Measurements from ENCODE around the gene UGGT1.
A peak's percentile ranks its signal among the peaks of the same experiment; 100 is the strongest.
"Not testable (repeated sequence)": the region's sequence is repeated elsewhere in the genome, so short reads cannot be mapped to it uniquely, and the experiment has no call there.

Gene UGGT1

DNA sequence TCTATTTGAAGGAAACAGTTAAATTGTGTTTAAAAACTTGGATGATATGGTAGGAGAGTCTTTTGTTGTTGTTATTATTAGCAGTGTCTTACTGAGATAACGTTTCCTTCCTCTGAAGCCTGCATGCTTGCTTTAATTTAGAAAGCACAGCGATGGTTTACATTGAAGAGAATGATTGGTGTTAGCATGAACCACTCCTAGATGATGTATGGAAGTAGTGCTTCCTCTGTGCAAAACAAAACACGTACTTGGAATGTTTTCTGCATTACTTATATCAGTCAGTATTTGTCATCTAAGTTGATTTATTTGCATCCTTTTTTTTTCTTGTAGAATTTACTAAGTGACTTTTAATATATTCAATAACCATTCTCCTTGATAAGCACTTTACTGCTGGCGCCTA lies 89.0 kb downstream of the UGGT1 start:
- Mint-ChIP-seq H3K9me3 (no peaks in the 10 kb centered on the region), H3K4me3 (no peak overlapping the region), H3K27ac (no peak overlapping the region), H3K27me3 (no peaks in the 10 kb centered on the region), H3K4me1 (no peaks in the 10 kb centered on the region)
- ATAC-seq (no peak), DNase-seq (no peak)

DNA sequence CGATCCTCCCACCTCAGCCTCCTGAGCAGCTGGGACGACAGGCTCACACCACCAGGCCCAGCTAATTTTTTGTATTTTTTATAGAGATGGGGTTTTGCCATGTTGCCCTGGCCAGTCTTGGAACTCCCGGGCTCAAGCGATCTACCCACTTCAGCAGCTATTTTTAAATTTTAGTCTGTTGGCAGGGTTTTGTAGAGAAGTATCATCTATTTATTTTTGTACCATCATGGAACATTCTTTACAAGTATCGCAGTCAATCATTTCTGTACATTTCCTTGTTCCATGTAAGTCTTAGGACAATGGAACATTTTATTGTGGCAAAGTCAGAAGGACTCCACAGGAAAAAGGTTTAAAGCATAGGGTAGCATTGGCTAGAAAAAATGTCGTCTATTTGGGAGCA lies 94.6 kb downstream of the UGGT1 start:
- H3K9me3 Mint-ChIP-seq, result no peaks in the 10 kb centered on the region
- no peak for DNase-seq
- no peaks in the 10 kb centered on the region for H3K27me3 Mint-ChIP-seq
- no peak for ATAC-seq
- no peak overlapping the region for H3K4me3 Mint-ChIP-seq
- H3K27ac Mint-ChIP-seq, result no peak overlapping the region
- no peaks in the 10 kb centered on the region for H3K4me1 Mint-ChIP-seq

DNA sequence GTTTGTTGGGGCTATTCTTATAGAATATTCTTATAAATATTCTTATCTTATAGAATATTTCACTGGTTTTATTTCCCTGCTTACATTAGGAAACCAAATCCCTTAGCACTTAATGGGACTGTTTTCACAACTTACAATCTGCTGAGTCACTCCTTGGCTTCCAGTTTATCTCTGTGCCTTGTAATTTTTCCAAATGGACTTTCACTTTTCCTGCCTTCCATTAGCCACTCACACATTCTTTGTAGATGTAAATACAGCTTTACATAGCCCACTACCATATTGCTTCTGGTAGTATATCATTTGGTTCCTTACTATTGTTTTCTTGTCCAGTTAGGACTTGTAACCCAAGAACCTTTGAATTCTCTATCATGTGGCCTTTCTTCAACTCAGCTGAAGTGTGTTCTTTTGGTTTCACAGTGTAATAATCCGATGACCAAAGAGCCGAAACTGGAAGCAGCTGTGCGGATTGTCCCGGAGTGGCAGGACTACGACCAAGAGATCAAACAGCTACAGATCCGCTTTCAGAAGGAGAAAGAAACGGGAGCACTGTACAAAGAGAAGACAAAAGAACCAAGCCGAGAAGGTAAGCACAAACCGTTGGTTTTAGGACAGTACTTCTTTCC lies 96.1 kb downstream of the UGGT1 start:
- no peaks in the 10 kb centered on the region for H3K27me3 Mint-ChIP-seq
- H3K4me3 Mint-ChIP-seq, result no peak overlapping the region
- H3K9me3 Mint-ChIP-seq, result no peaks in the 10 kb centered on the region
- no peak for ATAC-seq
- no peak overlapping the region for H3K27ac Mint-ChIP-seq
- H3K4me1 Mint-ChIP-seq, result no peaks in the 10 kb centered on the region
- DNase-seq, result no peak

DNA sequence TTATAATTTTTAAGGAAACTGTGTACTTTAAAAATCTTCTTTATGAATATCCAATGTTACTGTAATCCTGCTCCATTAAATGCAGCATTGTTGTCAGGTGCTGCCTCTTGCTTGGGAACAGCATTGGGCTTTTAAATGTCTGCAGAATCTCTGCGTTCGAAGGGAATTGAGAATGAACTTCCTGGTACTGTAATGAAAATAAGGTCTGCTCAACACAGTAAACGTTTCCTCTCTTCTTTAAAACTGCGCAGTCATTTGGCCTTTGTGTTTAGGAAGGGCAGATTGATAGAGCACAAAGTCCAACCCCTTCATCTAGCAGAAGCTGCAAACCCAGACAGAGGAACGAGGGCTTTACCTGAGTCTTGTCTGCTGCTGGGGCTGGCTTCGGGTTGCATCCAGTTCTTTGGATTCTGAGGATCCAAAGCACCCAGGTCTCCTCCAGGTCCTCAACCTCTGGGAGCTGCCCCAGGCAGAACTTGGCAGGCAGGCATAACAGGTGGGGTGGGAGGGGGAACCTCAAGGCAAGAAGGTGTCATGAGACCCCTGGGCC lies 104.5 kb downstream of the UGGT1 start:
- H3K4me1 Mint-ChIP-seq, result peaks cover 31% of the 10 kb centered on the region
- no peak overlapping the region for H3K27ac Mint-ChIP-seq
- H3K9me3 Mint-ChIP-seq, result no peaks in the 10 kb centered on the region
- no peaks in the 10 kb centered on the region for H3K27me3 Mint-ChIP-seq
- peak; percentile 41 for ATAC-seq
- no peak overlapping the region for H3K4me3 Mint-ChIP-seq
- DNase-seq, result no peak

DNA sequence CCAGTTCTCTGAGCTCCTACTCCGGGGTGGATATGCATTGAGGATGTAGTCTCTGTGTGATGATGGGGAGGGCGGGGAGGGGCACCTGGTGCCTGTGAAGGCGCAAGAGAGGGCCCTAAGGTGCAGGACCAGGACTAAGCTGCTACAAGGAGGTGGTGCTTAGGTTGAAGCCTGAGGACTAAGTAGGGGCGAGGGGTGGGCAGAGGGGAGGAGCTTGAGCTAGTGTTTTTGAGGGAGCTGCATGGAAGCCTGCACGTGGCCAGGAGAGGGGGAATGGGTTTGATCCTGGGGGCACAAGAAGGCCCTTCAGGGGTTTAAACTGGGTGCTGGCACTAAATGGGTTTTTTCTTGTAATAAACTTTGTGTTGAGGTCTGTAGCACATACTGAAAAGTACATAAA lies 105.0 kb downstream of the UGGT1 start:
- H3K4me1 Mint-ChIP-seq, result peaks cover 31% of the 10 kb centered on the region
- DNase-seq (no peak), ATAC-seq (peak; percentile 37)
- no peaks in the 10 kb centered on the region for H3K27me3 Mint-ChIP-seq
- H3K9me3 Mint-ChIP-seq, result no peaks in the 10 kb centered on the region
- H3K4me3 Mint-ChIP-seq, result peak overlapping the region; percentile 24 to 37
- H3K27ac Mint-ChIP-seq, result no peak overlapping the region

DNA sequence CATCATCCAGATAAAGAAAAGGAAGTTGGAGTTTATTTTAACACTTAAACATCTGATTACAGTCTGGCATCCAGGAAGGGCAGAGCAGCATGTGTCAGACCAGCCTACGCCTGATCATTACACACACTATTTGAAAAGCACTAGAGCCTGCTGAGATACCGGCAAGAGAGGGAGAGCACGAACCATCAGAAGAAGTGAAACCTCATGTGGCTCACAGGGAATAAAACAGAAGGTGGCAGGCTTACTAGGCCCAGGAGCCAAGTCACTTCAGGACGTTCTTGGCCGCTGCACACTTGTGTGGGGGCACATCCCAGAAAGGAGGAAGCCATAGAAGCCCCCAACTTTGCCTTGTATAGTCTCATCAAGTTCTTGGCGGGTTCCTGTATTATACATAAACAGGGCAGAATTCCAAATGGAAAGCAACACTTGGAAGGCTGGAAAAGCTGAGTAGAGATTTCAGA lies 105.5 kb downstream of the UGGT1 start:
- peak; percentile 71 for ATAC-seq
- DNase-seq, result no peak

DNA sequence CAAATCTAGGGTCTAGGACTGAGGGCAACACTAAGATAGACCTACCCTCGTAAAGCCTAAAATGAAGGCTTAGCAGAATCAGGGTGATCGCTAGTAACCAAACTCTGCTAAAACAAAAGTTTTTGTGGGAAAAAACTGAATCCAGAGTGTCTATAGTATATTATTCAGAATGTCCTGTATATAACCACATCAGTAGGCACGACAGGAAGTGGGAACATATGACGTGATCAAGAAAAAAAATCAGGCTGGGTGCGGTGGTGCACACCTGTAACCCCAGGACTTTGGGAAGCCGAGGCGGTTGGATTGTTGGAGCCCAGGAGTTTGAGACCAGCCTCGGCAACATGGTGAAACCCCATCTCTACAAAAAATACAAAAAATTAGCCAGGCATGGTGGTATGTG lies 106.1 kb downstream of the UGGT1 start:
- DNase-seq (no peak), ATAC-seq (peak; percentile 45)
- peak overlapping the region in 1 of 2 donors; percentile 7 for H3K27ac Mint-ChIP-seq

More for the DNA sequence above, 105.5 kb downstream of the UGGT1 start:
- H3K27me3 Mint-ChIP-seq, result no peaks in the 10 kb centered on the region
- peak overlapping the region; percentile 5 to 37 for H3K4me3 Mint-ChIP-seq
- H3K9me3 Mint-ChIP-seq, result no peaks in the 10 kb centered on the region
- H3K27ac Mint-ChIP-seq, result peak overlapping the region in 1 of 2 donors; percentile 7
- peaks cover 31% of the 10 kb centered on the region for H3K4me1 Mint-ChIP-seq

DNA sequence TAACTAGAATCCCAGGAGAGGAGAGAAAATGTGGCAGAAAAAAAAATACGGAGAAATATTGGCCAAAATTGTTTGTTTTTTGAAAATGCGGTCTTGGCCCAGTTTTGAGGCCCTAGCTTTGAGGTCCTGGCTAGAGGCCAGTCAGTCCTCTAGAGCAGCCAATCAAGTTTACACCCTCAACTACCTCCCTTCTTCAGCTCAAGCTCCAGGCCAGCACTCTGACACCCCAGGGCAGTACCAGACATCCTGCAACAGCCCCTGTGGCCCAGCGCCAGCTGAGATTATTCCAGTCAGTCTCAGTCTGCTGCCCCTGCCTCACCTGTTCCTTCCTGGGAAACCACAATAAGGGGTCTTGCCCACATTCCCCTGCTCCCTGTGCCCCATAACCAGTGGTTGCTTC lies 107.7 kb downstream of the UGGT1 start:
- Mint-ChIP-seq H3K4me1 (peaks cover 31% of the 10 kb centered on the region), H3K9me3 (no peaks in the 10 kb centered on the region), H3K27me3 (no peaks in the 10 kb centered on the region), H3K27ac (no peak overlapping the region), H3K4me3 (no peak overlapping the region)
- no peak for DNase-seq
- no peak for ATAC-seq

More for the DNA sequence above, 106.1 kb downstream of the UGGT1 start:
- peak overlapping the region in 1 of 2 donors; percentile 5 for H3K4me3 Mint-ChIP-seq
- no peaks in the 10 kb centered on the region for H3K27me3 Mint-ChIP-seq
- no peaks in the 10 kb centered on the region for H3K9me3 Mint-ChIP-seq
- H3K4me1 Mint-ChIP-seq, result peaks cover 31% of the 10 kb centered on the region

DNA sequence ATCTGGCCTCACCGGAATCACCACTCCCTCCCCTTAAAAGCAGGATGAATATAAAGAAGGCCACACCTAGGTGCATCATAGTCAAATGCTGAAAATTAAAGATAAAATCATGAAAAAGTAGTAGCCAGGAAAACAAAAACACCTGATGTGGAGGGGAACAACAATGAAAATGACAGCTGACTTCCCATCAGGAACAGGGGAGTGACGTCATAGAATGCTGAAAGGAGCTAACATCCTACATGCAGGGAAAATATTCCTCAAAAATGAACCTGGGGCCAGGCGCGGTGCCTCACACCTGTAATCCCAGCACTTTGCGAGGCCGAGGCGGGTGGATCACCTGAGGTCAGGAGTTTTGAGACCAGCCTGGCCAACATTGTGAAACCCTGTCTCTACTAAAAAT lies 108.1 kb downstream of the UGGT1 start:
- Mint-ChIP-seq H3K4me1 (peaks cover 31% of the 10 kb centered on the region), H3K27ac (peak overlapping the region in 1 of 2 donors; percentile 63), H3K27me3 (no peaks in the 10 kb centered on the region), H3K9me3 (no peaks in the 10 kb centered on the region), H3K4me3 (no peak overlapping the region)
- DNase-seq (no peak), ATAC-seq (no peak)

DNA sequence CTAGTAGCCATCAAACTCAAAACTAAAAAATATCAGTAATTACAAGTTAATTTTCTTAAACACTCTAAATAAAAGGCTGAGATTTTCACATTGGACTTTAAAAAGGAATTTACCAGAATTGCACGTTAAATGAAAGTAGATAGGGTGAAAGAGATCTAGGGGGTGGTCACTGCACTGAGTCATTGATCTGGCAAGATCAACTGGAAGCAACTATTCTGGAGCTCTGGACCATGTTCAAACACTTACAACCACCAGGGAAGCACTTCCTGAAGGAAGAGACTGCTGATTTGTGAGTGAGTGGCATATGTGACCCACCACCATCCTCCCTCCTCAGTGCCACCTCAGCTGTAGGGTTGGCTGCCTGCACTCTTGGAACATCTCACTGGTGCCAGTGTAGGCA lies 111.8 kb downstream of the UGGT1 start:
- Mint-ChIP-seq H3K4me3 (no peak overlapping the region), H3K9me3 (no peaks in the 10 kb centered on the region), H3K27ac (peak overlapping the region in 1 of 2 donors; percentile 48), H3K4me1 (no peaks in the 10 kb centered on the region), H3K27me3 (no peaks in the 10 kb centered on the region)
- ATAC-seq (no peak), DNase-seq (no peak)

DNA sequence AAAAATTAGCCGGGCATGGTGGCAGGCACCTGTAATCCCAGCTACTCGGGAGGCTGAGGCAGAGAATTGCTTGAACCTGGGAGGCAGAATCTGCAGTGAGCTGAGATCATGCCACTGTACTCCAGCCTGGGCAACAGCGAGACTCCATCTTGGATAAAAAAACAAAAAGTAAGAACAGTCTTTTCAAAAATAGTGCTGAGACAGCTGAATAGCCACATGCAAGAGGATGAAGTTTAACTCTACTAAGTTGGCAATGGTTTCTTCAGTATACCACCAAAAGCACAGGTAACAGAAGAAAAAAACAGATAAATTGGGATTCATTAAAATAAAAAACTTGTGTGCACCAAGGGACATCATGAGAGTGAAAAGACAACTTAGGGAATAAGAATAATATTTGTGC lies 115.2 kb downstream of the UGGT1 start:
- no peak for ATAC-seq
- Mint-ChIP-seq H3K27me3 (no peaks in the 10 kb centered on the region), H3K9me3 (no peaks in the 10 kb centered on the region)

DNA sequence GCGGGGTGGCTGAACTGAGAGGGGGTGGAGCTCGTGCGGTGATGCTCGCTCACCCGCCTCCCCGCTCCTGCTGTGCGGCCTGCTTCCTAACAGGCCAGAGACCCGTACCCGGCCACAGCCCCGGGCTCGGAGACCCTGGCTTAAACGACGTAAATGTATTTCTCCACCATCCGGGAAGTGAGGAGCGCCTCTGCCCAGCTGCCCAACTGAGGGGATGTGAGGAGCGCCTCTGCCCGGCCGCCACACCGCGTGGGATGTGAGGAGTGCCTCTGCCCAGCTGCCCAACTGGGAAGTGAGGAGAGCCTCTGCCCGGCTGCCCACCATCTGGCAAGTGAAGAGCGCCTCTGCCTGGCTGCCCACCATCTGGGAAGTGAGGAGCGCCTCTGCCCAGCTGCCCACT lies 117.0 kb downstream of the UGGT1 start:
- no peak for ATAC-seq
- H3K27ac Mint-ChIP-seq, result no peak overlapping the region
- H3K9me3 Mint-ChIP-seq, result no peaks in the 10 kb centered on the region

More for the DNA sequence above, 115.2 kb downstream of the UGGT1 start:
- H3K4me3 Mint-ChIP-seq, result no peak overlapping the region
- no peak for DNase-seq
- no peak overlapping the region for H3K27ac Mint-ChIP-seq
- H3K4me1 Mint-ChIP-seq, result no peaks in the 10 kb centered on the region

DNA sequence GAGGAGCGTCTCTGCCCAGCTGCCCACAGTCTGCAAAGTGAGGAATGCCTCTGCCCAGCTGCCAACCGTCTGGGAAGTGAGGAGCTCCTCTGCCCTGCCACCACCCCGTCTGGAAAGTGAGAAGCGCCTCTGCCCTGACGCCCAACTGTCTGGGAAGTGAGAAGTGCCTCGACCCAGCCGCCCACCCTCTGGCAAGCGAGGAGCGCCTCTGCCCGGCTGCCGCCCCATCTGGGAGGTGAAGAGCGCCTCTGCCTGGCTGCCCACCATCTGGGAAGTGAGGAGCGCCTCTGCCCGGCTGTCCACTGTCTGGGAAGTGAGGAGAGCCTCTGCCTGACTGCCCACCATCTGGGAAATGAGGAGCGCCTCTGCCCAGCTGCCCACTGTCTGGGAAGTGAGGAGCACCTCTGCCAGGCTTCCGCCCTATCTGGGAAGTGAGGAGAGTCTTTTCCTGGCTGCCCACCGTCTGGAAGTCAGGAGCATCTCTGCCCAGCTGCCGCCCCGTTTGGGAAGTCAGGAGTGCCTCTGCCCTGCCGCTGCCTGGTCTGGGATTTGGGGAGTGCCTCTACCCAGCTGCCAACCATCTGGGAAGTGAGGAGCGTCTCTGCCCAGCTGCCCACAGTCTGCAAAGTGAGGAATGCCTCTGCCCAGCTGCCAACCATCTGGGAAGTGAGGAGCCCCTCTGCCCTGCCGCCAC lies 117.8 kb downstream of the UGGT1 start:
- not testable (repeated sequence) for ATAC-seq, H3K27me3 Mint-ChIP-seq, H3K4me1 Mint-ChIP-seq, H3K27ac Mint-ChIP-seq, H3K4me3 Mint-ChIP-seq, H3K9me3 Mint-ChIP-seq, DNase-seq

More for the DNA sequence above, 117.0 kb downstream of the UGGT1 start:
- H3K27me3 Mint-ChIP-seq, result no peaks in the 10 kb centered on the region
- H3K4me1 Mint-ChIP-seq, result no peaks in the 10 kb centered on the region
- no peak for DNase-seq
- no peak overlapping the region for H3K4me3 Mint-ChIP-seq

DNA sequence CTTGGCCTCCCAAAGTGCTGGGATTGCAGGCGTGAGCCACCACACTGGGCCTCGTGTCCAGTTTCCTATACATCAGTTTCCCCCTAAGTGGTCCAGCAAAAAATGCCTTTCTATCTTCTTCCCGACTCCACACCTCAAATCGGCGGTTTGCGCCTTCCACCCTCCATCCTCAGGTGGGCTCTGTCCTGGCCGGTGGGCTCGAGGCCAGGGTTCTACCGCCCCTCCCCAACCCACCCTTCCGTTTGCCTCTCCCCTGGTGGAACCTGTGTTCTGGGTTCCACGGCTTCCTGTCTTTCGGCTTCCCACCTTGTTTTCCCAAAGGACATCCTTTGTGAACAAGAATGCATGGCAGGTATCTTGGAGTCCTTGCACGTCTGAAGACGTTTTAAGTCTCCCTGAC lies 123.3 kb downstream of the UGGT1 start:
- ATAC-seq (no peak), DNase-seq (no peak)
- no peak overlapping the region for H3K27ac Mint-ChIP-seq
- H3K4me1 Mint-ChIP-seq, result no peaks in the 10 kb centered on the region
- no peaks in the 10 kb centered on the region for H3K9me3 Mint-ChIP-seq
- no peaks in the 10 kb centered on the region for H3K27me3 Mint-ChIP-seq
- no peak overlapping the region for H3K4me3 Mint-ChIP-seq

DNA sequence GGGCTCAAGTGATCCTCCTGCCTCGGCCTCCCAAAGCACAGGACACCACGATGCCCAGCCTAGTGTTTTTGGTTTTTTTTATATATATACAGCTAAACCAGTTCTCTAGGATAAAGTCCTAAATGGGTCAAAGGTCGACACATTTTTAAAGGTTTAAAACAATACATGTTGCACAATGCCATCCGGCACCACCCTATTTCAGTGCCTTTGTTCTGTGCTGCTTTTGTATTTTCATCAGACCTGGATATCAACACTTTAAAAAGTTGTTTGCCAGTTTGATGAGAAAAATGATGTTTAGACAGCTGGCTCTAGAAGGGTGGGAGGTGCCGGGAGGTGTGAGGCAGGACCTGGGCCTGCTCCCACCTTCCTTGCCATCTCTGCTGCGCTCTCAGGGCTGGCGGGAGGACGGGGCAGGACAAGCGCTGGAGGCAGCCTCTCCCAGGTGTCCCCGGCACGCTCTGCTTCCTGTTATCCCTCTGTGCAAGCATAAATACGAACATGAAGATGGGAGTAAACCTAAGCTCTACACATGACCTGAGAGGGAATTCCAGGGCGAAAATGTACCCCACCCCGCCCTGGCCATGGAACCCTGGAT lies 124.0 kb downstream of the UGGT1 start:
- Mint-ChIP-seq H3K27me3 (no peaks in the 10 kb centered on the region), H3K4me3 (no peak overlapping the region)

More for the DNA sequence above, 124.0 kb downstream of the UGGT1 start:
- DNase-seq (no peak), ATAC-seq (no peak)
- H3K27ac Mint-ChIP-seq, result no peak overlapping the region
- H3K4me1 Mint-ChIP-seq, result no peaks in the 10 kb centered on the region
- H3K9me3 Mint-ChIP-seq, result no peaks in the 10 kb centered on the region

Measured in stimulated activated naive CD8-positive, alpha-beta T cell treated with anti-CD3 and anti-CD28 coated beads, Interleukin-15, amount 100 ng/mL, for 72 hours (primary cell).